GM21423 (cell line): Measurements from ENCODE around the gene ZDHHC14.
"Not testable (repeated sequence)": the region's sequence is repeated elsewhere in the genome, so short reads cannot be mapped to it uniquely, and the experiment has no call there.

Experiments
- ATAC-seq: cut with Tn5 transposase; IDR thresholded peaks from one replicate; pipeline ENCODE4 v1.9.1; 2021; ENCODE audit warnings: mild to moderate bottlenecking, moderate library complexity; ENCODE audit not compliant: unreplicated experiment

The ZDHHC14 gene

DNA sequence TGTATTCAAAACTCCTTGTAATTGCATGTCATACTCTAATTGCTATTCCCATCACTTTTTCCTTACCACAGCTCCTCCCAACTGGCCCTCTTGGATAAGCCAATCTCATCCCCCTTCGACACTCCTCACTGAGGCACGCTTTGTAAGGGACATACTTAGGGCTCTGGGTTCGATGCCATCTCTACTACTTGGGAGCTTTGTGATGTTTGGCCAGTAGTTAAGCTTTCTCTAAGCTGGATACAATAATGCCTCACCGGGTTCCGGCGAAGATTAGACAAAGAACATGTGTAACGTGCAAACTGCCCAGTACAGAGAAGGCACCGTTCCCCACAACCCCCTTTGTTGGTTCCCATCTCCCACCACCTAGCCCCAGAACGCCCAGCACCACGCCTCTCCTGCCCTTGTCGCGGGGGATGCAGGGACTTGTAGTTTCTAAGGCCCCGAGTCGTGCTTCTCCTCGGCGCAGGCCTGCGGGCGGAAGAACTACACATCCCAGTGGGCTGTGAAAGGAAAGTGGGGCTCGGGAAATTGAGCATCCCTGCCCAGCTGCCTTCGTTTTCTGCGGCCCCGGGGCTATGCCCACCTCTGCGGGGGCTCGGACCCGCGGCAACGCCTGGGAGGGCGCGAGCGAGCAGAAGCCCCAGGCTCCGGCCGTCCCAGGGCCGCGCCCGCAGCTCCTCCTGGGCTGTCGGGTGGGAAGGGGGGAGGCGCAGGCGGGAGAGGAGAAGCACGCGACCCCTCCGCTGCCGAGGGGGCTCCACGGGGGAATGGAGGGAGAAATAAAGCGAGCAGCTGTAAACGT, 1.1 kb upstream of the ZDHHC14 start:
- peak; percentile 72 for ATAC-seq

DNA sequence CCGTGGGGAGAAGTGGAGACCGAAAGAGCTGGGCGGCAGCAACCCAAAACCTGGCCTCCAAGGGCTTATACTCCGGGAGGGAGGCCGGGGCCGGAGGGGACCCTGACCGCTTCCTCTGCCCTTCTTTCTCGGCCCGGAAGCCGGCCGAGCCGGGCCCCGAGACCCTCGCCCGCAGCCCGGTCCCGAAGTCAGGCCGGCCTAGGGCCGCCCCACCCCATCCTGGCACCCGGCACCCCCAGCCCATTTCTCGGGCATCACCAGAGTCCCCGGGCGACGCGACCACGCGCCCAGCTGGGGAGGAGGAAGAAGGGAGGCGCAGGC, 572 bp upstream of the ZDHHC14 start:
- ATAC-seq: peak; percentile 10

DNA sequence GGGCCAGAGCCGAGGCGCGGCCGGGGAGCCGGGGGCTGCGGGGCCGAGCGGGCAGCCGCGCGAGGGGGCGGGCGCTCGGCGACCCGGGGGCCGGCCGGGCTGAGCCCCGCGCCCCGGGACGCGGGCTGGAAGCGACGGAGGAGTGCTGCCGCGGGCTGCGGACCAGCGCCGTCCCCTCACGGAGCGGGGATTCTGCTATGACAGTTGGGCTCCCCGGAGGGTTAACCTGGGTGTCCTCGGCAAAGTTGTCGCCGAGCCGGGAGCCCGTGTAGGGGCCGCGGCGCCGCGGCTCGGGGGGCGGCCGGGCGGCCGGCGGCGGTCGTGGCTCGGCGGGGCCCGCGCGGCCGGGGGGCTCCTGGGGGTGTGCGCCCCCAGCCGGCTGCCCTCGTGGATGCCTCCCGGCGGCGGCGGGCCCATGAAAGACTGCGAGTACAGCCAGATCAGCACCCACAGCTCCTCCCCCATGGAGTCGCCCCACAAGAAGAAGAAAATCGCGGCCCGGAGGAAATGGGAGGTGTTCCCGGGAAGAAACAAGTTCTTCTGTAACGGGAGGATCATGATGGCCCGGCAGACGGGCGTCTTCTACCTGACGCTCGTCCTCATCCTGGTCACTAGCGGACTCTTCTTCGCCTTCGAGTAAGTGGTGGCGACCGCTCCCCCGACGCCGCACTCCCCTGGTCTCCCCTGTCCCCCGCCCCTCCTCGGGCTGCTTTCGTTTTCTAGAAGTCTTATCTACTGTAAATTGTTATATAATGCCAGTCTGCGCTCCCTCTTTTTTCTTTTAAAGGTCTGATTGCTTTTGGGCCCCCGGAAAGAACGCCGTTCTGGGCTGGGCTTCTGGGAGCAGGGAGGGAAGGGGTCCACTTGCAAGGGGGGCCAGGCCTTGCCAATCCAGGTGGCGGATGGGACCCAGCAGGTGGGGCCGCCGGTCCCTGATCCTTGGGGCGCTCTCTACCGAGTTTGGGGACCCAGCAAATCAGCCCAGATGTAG, 936 bp downstream of the ZDHHC14 start:
- peak; percentile 29 for ATAC-seq

GRCh38 chr6:157382821-157383220, 1.8 kb downstream of the ZDHHC14 start:
- ATAC-seq: no peak

- ATAC-seq: no peak
Measured at GRCh38 chr6:157383471-157383870, 2.5 kb downstream of the ZDHHC14 start.

GRCh38 chr6:157384962-157385361, 4.0 kb downstream of the ZDHHC14 start:
- ATAC-seq: not testable (repeated sequence)

DNA sequence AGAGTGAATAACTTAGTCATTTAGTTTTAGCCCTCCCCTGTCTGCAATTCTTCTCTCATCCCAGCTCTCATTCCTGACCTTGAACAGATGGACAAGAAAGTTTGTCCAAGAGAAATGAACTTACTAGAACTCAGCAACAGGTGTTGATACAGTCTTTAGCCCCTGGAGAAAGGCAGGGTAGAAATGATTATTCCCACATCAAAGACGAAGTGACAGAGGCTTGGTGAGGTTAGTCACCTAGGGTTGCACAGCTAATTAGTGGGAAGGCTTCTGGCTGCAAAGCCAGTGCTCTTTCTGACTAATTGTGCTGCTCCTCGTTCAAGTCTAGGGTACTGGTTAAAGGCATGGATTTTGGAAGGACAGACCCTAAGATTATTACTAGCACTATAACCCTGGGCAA, 4.5 kb downstream of the ZDHHC14 start:
- no peak for ATAC-seq

DNA sequence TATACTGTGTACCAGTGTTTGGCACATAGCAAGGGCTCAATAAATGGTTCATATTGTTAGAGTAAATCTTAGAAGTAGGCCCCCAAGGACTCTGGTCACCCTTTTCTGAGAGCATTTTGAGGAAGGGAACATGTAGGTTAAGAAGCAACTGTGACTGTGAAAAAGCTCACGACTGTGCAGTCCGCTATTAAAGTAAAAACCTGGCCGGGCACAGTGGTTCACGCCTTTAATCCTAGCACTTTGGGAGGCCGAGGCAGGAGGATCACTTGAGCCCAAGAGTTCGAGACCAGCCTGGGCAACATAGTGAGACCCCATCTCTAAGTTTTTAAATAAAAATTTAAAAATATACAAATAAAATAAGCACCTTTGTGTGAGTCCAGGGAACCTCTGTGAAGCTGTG, 5.0 kb downstream of the ZDHHC14 start:
- ATAC-seq: no peak

DNA sequence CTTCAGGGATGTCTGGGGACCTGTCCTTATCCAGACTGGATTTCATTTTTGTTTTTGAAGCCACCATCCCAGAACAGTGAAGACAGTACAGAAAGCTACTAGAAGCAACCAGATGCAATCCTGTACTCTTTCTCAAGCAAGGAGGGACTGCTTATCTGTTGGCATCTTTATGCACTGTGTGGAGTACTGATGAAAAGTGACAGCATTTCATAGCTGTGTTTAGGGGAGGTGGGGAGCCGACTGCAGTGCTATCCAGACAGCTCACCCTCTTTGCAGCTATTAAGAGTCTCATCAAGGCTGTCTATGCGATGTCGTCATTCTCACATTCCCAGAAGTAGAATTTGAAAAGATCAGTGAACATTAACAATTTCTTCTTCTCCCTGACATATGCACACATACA, 5.5 kb downstream of the ZDHHC14 start:
- no peak for ATAC-seq

DNA sequence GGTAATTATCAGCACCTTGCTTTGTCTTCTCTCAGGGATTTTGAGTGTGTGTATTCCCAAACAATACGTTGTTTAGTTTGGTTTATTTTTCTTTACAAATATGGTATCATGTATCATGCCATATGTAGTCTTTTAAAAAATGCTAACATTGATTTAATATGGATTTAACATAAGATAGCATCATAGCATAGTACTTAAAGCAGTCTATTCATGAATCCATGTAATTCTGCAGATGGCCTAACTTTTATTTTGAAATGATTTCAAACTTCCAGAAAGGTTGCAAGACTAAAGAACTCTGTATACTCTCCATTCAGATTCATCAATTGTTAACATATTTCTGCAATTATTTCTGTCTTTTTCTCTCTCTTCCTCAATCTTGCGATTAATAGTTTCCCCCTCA, 7.9 kb downstream of the ZDHHC14 start:
- no peak for ATAC-seq

DNA sequence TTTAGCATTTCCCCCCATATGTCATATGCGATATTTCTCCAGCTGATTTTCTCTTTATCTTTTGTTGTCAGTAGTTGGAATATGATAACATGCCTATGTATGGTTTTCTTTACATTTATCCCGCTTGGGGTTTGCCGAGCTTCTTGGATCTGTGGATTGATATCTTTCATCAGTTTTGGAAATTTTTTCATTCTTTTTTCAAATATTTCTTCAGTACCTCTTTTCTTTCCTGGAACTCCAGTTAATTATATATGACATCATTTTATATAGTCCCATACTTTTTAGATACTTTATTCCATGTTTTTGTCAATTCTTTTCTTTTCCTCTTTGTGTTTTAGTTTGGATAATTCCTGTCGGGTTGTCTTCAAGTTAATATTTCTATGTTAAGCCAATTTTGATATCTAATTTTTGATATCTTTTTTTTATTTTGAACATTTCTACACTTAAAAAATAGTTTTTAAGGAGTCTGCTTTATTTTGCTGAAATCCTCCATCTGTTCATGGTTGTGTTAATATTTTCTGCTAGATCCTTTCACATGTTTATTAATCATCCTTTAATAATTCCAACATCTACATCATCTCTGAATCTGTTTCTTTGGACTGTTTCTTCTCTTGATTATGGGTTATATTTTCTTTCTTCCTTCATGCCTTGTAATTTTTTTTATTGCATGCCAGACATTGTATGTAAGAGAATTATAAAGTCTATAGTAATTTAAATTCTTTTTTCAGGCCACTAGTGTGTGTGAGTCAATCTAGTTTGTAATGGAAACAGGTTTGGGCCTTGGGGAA, 9.5 kb downstream of the ZDHHC14 start:
- no peak for ATAC-seq

DNA sequence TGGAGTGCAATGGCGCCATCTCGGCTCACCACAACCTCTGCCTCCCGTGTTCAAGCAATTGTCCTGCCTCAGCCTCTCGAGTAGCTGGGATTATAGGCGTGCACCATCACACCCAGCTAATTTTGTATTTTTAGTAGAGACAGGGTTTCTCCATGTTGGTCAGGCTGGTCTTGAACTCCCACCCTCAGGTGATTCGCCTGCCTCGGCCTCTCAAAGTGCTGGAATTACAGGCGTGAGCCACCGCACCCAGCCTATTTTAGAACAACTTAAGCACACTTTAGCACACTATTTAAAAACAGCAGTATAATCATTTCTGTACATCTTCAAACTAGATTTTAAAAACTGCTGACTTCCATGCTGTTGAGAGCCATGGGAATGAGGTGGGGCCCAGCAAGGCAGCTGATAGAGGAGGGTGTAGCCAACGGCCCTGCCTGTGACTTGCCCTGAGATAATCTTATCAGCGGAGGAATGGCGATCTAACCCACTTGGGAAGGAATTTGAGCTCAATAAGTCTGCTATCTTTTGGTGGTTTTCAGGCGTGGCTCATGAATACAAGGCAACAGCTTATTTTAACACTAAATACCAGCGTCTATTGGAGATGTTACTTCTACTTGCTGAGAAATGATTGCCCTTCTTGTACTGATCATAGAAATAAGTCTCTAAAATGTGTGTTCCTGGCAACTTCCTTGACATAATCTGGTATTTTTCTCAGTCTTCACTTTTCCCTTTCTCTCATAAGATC, 12.1 kb downstream of the ZDHHC14 start:
- no peak for ATAC-seq

- no peak for ATAC-seq
Measured at GRCh38 chr6:157393669-157394327, 12.8 kb downstream of the ZDHHC14 start.

- not testable (repeated sequence) for ATAC-seq
Measured at GRCh38 chr6:157395199-157395598, 14.2 kb downstream of the ZDHHC14 start.

- ATAC-seq: no peak
Measured at GRCh38 chr6:157396026-157396425, 15.0 kb downstream of the ZDHHC14 start.

DNA sequence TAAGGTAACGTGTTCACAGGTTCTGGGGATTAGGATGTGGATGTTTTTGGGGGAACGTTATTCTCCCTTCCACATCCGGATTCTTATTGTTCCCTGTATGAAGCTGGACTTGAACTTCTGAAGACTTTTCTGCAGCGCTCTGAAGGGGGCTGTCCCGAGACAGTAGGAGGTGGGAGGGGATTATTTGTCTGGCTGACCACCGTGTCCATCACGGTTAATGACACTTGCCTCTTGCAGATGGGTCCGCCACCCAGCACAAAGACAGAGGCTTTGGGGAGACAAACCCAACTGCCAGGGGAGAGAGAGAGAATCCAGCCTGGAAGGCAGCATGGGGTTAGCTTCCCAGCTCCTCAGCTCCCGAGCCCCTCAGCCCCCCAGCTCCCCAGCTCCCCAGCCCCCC, 16.7 kb downstream of the ZDHHC14 start:
- ATAC-seq: no peak

GRCh38 chr6:157398151-157398550, 17.2 kb downstream of the ZDHHC14 start:
- ATAC-seq: no peak

DNA sequence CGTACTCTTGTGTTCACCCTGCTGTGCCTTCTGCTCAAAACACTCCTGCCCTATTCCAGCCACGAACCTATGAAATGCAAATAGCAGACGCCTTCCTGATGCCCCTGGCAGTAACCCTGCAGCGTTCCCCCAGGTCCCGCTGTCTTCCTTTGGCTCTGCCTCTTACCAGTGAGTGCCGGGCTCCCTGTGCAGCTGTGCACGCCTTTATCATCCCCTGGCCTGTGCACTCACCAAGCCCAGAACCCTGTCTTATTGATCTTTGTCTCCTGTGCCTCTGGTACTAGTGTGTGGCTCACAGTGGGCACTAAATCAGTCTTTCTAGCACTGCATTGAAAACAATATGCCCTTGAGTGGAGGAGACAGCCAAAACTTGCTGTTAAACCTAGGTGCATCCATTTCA, 19.7 kb downstream of the ZDHHC14 start:
- ATAC-seq: no peak

DNA sequence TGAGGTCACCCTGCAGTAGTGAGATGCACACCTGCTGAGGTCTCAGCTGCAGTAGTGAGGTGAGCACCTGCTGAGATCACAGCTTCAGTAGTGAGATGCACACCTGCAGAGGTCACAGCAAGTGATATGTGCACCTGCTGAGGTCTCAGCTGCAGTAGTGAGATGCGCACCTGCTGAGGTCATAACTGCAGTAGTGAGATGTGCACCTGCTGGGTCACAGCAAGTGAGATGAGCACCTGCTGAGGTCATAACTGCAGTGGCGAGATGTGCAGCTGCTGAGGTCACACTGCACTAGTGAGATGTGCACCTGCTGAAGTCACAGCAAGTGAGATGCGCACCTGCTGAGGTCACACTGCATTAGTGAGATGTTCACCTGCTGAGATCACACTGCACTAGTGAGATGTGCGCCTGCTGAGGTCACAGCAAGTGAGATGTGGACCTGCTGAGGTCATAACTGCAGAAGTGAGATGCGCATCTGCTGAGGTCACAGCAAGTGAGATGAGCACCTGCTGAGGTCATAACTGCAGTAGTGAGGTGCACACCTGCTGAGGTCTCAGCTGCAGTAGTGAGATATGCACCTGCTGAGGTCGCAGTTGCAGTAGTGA, 20.8 kb downstream of the ZDHHC14 start:
- no peak for ATAC-seq
